Measurements from ENCODE around the gene DNAJA3.

The DNAJA3 gene

GRCh38 chr16:4472880-4473279, 47.2 kb downstream of the DNAJA3 start:
- no peak for FAIRE-seq
- no peak for DNase-seq (ENCODE audit: insufficient read length, low spot score)

- FAIRE-seq (peak; percentile 81), DNase-seq (ENCODE audit: insufficient read length, low spot score) (peak; percentile 85)
These were observed 48.7 kb downstream of the DNAJA3 start, which contains the start of gene NMRAL1 for GRCh38 chr16:4474192-4474961. NMRAL1 (minus strand) TSS chr16:4474625; CDS start chr16:4474132, 493 bp downstream.

GRCh38 chr16:4475880-4476788, 50.5 kb downstream of the DNAJA3 start, which contains the start of gene HMOX2:
HMOX2 (plus strand) TSS chr16:4476398; CDS start chr16:4505525, 29,127 bp downstream.
- DNase-seq (ENCODE audit: insufficient read length, low spot score) (peak; percentile 88), FAIRE-seq (peak; percentile 80)

GRCh38 chr16:4477966-4478365, 52.3 kb downstream of the DNAJA3 start:
- FAIRE-seq (no peak), DNase-seq (ENCODE audit: insufficient read length, low spot score) (no peak)

GRCh38 chr16:4481526-4481925, 55.9 kb downstream of the DNAJA3 start:
- FAIRE-seq (no peak), DNase-seq (ENCODE audit: insufficient read length, low spot score) (no peak)

- FAIRE-seq: no peak
- DNase-seq (ENCODE audit: insufficient read length, low spot score): no peak
These were observed 56.3 kb downstream of the DNAJA3 start for GRCh38 chr16:4481963-4482362.

- FAIRE-seq: no peak
- DNase-seq (ENCODE audit: insufficient read length, low spot score): no peak
These were observed 60.6 kb downstream of the DNAJA3 start for GRCh38 chr16:4486126-4486893.

GRCh38 chr16:4487955-4488498, 62.4 kb downstream of the DNAJA3 start:
- no peak for FAIRE-seq
- DNase-seq (ENCODE audit: insufficient read length, low spot score): no peak

- DNase-seq (ENCODE audit: insufficient read length, low spot score) (no peak), FAIRE-seq (no peak)
These were observed 62.9 kb downstream of the DNAJA3 start for GRCh38 chr16:4488499-4488967.

- DNase-seq (ENCODE audit: insufficient read length, low spot score) (no peak), FAIRE-seq (no peak)
These were observed 63.4 kb downstream of the DNAJA3 start for GRCh38 chr16:4489030-4489429.

GRCh38 chr16:4491898-4492297, 66.2 kb downstream of the DNAJA3 start:
- FAIRE-seq (no peak), DNase-seq (ENCODE audit: insufficient read length, low spot score) (no peak)

- DNase-seq (ENCODE audit: insufficient read length, low spot score): no peak
- no peak for FAIRE-seq
These were observed 69.2 kb downstream of the DNAJA3 start for GRCh38 chr16:4494746-4495490.

GRCh38 chr16:4495766-4496165, 70.1 kb downstream of the DNAJA3 start:
- no peak for FAIRE-seq
- no peak for DNase-seq (ENCODE audit: insufficient read length, low spot score)

- no peak for DNase-seq (ENCODE audit: insufficient read length, low spot score)
- FAIRE-seq: no peak
These were observed 70.6 kb downstream of the DNAJA3 start for GRCh38 chr16:4496305-4496704.

GRCh38 chr16:4498546-4499195, 73.0 kb downstream of the DNAJA3 start:
- FAIRE-seq (no peak), DNase-seq (ENCODE audit: insufficient read length, low spot score) (no peak)

- FAIRE-seq (no peak), DNase-seq (ENCODE audit: insufficient read length, low spot score) (no peak)
These were observed 73.5 kb downstream of the DNAJA3 start for GRCh38 chr16:4499196-4499555.

GRCh38 chr16:4500272-4500671, 74.6 kb downstream of the DNAJA3 start:
- DNase-seq (ENCODE audit: insufficient read length, low spot score) (no peak), FAIRE-seq (no peak)

- FAIRE-seq (no peak), DNase-seq (ENCODE audit: insufficient read length, low spot score) (no peak)
These were observed 75.4 kb downstream of the DNAJA3 start for GRCh38 chr16:4501071-4501478.

Data from GM19239 (cell line).